Ovary (tissue), 9 donors: ENCODE data around the gene ROBO2. TPM values are rescaled to one million over a fixed set of nuclear protein-coding genes. Genes with fewer than 3 reads are reported as not detected.

Experiments
- DNase-seq, 5 donors: peaks; one replicate each; pipeline ENCODE4 v3.0.0-alpha.2; 2019 to 2020
- H3K27ac ChIP-seq, 2 donors: fragments of 200-600 bp; one replicate each; pipeline versions ENCODE4 v1.5.1 to v1.8.0; 2019 to 2022
- H3K27me3 ChIP-seq: fragments of 200-600 bp; one replicate; pipeline ENCODE4 v1.8.0; 2022
- H3K36me3 ChIP-seq: fragments of 200-600 bp; sonication (generic); one replicate; pipeline ENCODE4 v1.5.1; 2019
- H3K4me1 ChIP-seq: one replicate; pipeline ENCODE4 v1.8.1; 2013; ENCODE audit warnings: mild to moderate bottlenecking, moderate library complexity; ENCODE audit not compliant: insufficient read depth
- H3K4me3 ChIP-seq: fragments of 200-600 bp; sonication (generic); one replicate; pipeline ENCODE4 v1.5.1; 2017
- H3K9me3 ChIP-seq, 2 donors: fragments of 200-600 bp in 1 of 2; sonication (generic) in 1 of 2; one replicate each; pipeline versions ENCODE4 v1.5.1 to v1.8.1; 2013 to 2019; ENCODE audit warnings: mild to moderate bottlenecking in 1 of 2, moderate library complexity in 1 of 2
- EP300 ChIP-seq: sonication (generic); formaldehyde crosslinking; IDR thresholded peaks from one replicate; pipeline ENCODE4 v1.6.1; 2017; ENCODE audit warnings: antibody characterized with exemption
- POLR2A ChIP-seq: fragments of 450-650 bp; IDR thresholded peaks from one replicate; pipeline ENCODE4 v1.6.1; 2017; ENCODE audit warnings: antibody characterized with exemption, mild to moderate bottlenecking, moderate library complexity
- WGBS, 3 donors: extraction: QIAGEN DNeasy Blood & Tissue Kit in 1 of 3; methylation state at CpG; one replicate each; pipeline versions ENCODE4 v1.1.5 to v1.1.7; 2013 to 2017; 5-methylcytosine and 5-hydroxymethylcytosine counted together
- intact Hi-C, 4 donors: fragments of 100-400 bp; cut with DNase I; formaldehyde crosslinking; loops; one replicate each; pipeline versions ENCODE4 v1.11.0 to v1.15.1; 2022 to 2023
- polyA plus RNA-seq, 2 donors: library from polyadenylated mRNA; stranded (reverse); fragments of 200-250 nt in 1 of 2; fragments of 350-450 nt in 1 of 2; fragmentation: Illumina TruSeq in 1 of 2; extraction: RNeasy Lipid Tissue Mini Kit (QIAGEN cat#74804) in 1 of 2; gene quantifications; one replicate each; pipeline ENCODE4 v1.2.3, GENCODE V29; 2013 to 2014
- total RNA-seq, 7 donors: library from RNA; depleted of rRNA in 2 of 7; stranded (reverse); fragments of >200 nt in 2 of 7; fragmentation: NEBNext Ultra II Directional in 3 of 7; extraction: Animal tissue kit (Norgen Biotek cat#: 25700) in 3 of 7; gene quantifications; one replicate each; pipeline versions ENCODE4 v1.1.0 to v1.2.4, GENCODE V29; 2016 to 2023
- TF ChIP-seq, protein P1 (sequence below), 3 donors: fragments of 450-650 bp in 2 of 3; fragments of 200-600 bp in 1 of 3; IDR thresholded peaks; one replicate each; pipeline versions ENCODE4 v1.5.1 to v1.8.0; 2016 to 2022; ENCODE audit warnings: antibody characterized with exemption in 3 of 3, mild to moderate bottlenecking in 1 of 3
- donor health status: DM: no; HTN: no; CAD: no; lungs with moderate emphysema.
- donor health status: DM: no; HTN: no; CAD: no.
- donor health status: Bipolar disorder and iron deficiency.
- donor health status: DM: yes; HTN: yes; CAD: no.
- donor health status: DM: no; HTN: no; CAD: no.
- donor health status: DM: yes; HTN: yes; CAD: no.

Gene ROBO2
- total and polyA plus RNA-seq, 9 donors = 3.4 to 14.8 (median 5.6) TPM

DNA sequence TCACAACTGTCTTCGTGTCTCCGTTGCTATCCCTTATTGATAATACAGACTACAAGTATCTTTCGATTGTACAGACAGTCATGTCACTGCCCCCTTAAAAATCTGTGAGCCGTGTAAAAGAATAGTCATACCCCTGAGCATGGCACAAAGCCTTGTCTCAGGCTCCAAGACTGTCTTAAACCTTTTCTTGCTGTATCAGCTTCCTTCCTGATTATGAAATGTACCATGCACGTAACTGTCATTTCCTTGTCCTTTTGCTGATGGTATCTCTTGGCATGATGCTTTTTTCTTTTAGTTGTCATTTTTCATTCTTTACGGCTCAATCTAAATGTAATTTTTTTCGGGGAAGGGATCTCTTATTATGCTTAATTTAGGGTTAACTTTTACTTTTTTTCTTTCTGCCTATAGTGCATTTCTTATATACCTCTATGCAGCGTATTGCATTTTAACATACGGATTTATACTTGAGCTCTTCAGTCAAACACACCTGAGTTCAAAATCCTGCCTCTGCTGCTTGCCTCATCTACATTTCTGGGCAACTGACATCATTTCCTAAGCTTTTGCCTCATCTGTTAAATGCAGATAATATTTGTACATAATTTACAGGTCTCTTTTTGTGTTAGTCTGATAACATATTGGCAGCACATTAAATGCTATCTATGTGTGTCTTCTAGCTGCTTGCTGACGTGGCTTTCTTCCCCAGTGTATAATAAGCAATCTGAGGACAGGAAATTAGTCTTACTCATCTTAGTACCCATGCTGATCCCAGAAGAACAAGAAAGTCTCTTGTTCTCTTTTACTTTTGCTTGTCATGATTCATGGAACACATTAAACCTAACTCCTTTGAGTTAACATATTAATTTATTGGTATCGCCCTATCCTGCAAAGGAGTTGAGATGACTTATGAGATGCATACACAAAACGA lies 57.3 kb downstream of the ROBO2 start:
- intact Hi-C loops = no loop called here
- no peak for DNase-seq
- 90 to 93% (median 90%) methylated on average over 12 of the region's 12 CpGs for WGBS, 3 donors
- Histone ChIP-seq H3K36me3 (no peaks in the 10 kb centered on the region), H3K9me3 (no peaks in the 10 kb centered on the region), H3K27ac (no peak overlapping the region), H3K4me3 (no peak overlapping the region), H3K27me3 (no peaks in the 10 kb centered on the region), H3K4me1 (no peaks in the 10 kb centered on the region)
- no peak for TF ChIP-seq POLR2A
- no peak for TF ChIP-seq EP300
- TF ChIP-seq, protein P1, sequence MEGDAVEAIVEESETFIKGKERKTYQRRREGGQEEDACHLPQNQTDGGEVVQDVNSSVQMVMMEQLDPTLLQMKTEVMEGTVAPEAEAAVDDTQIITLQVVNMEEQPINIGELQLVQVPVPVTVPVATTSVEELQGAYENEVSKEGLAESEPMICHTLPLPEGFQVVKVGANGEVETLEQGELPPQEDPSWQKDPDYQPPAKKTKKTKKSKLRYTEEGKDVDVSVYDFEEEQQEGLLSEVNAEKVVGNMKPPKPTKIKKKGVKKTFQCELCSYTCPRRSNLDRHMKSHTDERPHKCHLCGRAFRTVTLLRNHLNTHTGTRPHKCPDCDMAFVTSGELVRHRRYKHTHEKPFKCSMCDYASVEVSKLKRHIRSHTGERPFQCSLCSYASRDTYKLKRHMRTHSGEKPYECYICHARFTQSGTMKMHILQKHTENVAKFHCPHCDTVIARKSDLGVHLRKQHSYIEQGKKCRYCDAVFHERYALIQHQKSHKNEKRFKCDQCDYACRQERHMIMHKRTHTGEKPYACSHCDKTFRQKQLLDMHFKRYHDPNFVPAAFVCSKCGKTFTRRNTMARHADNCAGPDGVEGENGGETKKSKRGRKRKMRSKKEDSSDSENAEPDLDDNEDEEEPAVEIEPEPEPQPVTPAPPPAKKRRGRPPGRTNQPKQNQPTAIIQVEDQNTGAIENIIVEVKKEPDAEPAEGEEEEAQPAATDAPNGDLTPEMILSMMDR (IDR thresholded peaks at IDR 0.05) = no peak

DNA sequence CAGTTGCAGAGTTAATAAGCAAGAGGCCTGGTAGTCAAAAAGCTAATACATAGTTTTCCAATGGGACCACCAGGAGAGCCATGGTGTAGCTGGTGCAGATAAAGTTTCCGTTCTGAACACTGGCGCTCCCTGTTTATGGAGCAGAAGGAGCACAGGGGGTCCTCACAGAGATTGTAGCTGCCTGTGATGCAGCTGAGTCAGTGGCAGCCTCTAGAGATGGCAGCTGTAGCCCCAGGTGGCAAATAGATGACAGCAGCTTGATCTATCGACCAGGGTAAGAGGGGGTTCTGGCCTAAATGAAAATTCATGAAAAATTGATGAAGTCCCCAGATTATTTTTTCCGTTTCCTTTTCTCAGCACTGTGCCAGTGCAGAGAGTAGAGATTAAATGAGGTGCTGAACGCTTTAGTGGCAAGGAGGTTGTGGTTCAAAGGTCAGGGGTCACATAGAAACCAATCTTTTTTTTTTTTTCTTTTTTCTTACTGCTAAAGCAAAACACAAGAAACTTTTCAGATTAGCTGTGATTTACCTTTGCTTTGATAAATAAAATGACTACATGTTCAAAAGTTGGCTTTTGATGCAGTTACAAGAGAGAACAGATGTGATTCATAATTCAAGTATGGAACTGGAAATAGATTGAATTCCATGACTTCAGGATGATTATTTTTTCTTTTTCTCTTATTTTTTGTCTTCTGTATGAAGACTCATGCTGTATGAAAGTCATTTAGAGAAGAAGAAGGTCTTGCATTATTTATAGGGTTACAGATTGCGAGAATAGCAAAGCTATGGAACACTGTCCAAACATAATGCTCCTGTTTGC lies 63.3 kb downstream of the ROBO2 start:
- no peak for DNase-seq
- Histone ChIP-seq H3K4me3 (no peak overlapping the region), H3K27ac (no peak overlapping the region), H3K4me1 (peaks cover 4% of the 10 kb centered on the region), H3K27me3 (no peaks in the 10 kb centered on the region), H3K9me3 (no peaks in the 10 kb centered on the region), H3K36me3 (no peaks in the 10 kb centered on the region)
- intact Hi-C loops = no loop called here
- 70 to 77% (median 74%) methylated on average over 6 of the region's 6 CpGs for WGBS, 3 donors
- TF ChIP-seq POLR2A (no peak), EP300 (no peak)
- TF ChIP-seq, protein P1 (IDR thresholded peaks at IDR 0.05) = no peak

DNA sequence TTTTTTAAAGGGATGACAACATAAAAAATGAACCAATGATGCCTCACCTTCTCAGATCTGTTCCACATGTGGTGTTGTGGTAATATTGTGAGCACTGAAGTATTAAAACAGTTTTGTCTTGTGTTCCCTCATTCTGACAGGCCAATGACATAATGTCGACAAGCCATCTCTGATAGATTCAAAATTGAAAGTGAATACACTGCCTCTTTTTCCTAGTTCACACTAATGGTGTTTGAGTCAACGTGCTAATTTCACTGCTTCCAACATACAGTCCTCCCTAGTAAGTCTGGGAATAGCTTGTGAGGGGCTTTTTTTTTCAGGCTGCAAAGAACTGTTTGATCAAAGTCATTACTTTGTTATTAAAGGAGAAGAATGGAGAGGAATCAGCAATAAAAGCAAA lies 82.8 kb downstream of the ROBO2 start:
- no peaks in the 10 kb centered on the region for H3K27me3 ChIP-seq
- H3K4me3 ChIP-seq = no peak overlapping the region
- no peak overlapping the region for H3K27ac ChIP-seq
- 40 to 53% (median 53%) methylated on average over 2 of the region's 2 CpGs for WGBS, 3 donors
- intact Hi-C loops = no loop called here
- no peaks in the 10 kb centered on the region for H3K9me3 ChIP-seq
- H3K4me1 ChIP-seq = no peaks in the 10 kb centered on the region
- H3K36me3 ChIP-seq = no peaks in the 10 kb centered on the region
- TF ChIP-seq, protein P1 (IDR thresholded peaks at IDR 0.05) = no peak
- TF ChIP-seq POLR2A = no peak
- no peak for TF ChIP-seq EP300
- no peak for DNase-seq

DNA sequence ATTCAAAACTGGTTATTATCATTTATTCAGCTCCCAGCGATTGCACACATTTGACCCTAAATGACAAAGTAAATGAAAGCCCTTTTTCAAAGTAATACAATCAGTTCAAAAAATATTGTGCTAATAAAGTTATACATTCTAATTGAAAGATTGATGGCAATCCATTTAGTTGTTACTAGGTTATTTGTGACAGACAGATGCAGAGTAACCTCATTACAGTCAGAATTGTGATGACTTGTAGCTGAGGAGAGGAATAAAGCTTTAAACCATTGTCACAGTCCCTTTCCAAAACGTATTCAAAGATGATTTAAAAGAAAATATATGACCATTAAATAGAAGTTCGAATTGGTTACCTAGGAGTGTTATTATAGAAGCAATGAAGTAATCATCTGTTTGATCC lies 86.1 kb downstream of the ROBO2 start:
- Histone ChIP-seq H3K27me3 (no peaks in the 10 kb centered on the region), H3K9me3 (no peaks in the 10 kb centered on the region), H3K4me3 (no peak overlapping the region), H3K36me3 (no peaks in the 10 kb centered on the region), H3K4me1 (no peaks in the 10 kb centered on the region), H3K27ac (no peak overlapping the region)
- TF ChIP-seq, protein P1 (IDR thresholded peaks at IDR 0.05) = no peak
- no peak for TF ChIP-seq POLR2A
- DNase-seq = no peak
- intact Hi-C loops = no loop called here
- WGBS, 3 donors = 82 to 86% (median 85%) methylated on average over 3 of the region's 3 CpGs
